NOMO-1 treated with dmso at 0.1 percent for 144 hours (cell line): ENCODE measurements around the gene NXT1.

Experiments used
- DNase-seq: peaks from one replicate; lab custom pipeline; 2025; ENCODE audit not compliant: unreplicated experiment; lab: John Stamatoyannopoulos, UW

Gene NXT1

DNA sequence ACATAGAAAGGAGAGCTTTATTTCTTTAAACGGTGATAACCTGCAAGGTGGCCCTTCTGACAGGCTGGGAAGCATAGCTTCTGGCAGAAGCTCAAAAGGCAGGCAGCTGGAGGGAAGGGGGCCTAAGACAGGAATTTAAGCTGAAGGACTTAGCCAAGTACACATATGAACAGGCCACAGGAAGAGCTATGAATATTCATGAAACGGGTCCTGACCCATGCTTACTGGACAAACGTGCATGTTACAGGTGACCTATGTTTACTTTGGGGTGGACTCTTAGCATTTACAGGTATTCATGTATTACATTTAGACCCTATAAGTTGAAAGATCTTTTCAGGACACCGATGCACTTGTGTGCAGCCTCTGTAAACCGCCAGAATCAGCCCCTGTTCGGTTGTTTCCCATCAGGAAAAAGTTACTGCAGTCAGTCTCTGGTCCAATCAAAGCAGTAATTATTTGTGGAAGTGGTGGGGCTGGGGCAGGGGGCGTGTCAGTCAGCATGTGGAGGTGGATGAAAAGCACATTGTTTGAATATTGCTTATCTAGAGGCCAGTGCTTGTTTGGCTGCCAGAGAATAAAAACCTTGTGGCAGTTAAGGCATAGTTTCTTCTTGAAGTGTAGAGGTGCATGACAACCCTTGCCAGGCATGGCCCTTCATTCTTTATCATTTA is 8.5 kb downstream of the NXT1 start:
- DNase-seq, result no peak

DNA sequence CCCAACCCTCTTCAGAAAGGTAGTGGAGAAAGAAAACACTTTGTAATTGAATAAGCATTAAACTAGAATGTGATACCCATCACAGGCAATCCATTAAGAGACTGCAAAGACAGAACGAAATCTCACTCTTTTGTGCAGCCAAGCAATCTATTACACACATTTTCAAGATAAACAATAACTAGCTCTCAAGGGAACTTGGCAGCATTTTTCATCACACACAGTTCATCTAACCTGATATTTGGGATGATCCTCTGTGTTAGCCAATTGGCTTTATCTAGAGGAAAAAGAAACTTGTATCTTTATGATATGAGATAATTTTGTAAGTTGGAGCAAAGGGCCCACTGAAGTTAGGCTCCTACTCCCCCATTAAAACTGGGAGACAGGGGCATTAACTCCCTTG is 9.9 kb downstream of the NXT1 start:
- DNase-seq, result no peak

- DNase-seq, result no peak
Observed at GRCh38 chr20:23361119-23361475, 10.5 kb downstream of the NXT1 start.

DNA sequence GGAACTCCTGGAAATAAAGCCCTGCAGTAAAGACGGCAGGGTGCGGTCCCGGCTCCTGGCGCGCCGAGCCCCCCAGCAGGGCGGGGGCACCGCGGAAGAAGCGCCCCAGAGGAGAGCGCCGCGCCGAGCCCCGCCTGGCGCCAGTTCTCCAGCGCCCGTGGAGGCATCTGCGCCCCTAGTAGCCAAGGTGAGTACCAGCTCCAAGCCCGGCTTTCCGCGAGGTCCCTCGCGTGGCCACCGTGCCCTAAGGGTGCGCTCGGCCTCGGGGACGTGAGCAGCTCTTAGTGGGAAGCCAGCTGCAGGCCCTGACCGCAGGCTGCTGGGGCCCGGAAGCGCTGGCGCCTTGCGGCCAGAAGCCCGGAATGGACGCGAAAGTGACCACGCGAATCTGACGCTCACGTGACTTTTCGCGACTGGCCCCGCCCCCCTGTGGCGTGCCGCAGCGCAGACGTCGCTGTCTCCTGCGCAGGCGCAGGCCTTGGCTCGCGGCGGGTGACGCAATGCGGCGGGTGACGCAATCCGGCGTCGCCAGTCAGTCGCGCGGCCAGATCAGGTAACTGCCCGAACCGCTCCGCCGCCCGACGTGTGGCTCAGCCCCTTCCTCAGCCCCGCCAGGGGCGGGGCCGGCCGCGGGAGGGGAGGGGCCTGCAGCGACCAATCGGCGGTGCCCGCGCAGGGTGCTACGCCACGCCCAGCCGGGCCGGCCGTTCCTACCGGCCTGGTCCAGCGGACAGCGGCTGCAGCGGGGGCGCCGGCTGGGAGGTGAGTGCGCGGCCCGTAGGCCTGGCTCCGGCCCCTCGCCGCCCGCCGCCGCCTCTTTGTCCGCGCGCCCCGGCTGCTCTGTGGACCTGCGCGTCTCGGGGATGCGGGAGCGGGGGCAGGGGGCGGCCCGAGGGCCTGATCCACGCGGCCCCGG is 11.1 kb downstream of the NXT1 start, which contains the start of gene GZF1:
TSS of gene GZF1 (plus strand) at position 707 of the 916 bp plus-strand sequence. CDS start 2,202 bp downstream, outside the sequence.
- DNase-seq, result peak; percentile 98

- peak; percentile 56 for DNase-seq
Observed at GRCh38 chr20:23362392-23363256, 12.0 kb downstream of the NXT1 start.

- no peak for DNase-seq
Observed at GRCh38 chr20:23363257-23363649, 12.7 kb downstream of the NXT1 start.

DNA sequence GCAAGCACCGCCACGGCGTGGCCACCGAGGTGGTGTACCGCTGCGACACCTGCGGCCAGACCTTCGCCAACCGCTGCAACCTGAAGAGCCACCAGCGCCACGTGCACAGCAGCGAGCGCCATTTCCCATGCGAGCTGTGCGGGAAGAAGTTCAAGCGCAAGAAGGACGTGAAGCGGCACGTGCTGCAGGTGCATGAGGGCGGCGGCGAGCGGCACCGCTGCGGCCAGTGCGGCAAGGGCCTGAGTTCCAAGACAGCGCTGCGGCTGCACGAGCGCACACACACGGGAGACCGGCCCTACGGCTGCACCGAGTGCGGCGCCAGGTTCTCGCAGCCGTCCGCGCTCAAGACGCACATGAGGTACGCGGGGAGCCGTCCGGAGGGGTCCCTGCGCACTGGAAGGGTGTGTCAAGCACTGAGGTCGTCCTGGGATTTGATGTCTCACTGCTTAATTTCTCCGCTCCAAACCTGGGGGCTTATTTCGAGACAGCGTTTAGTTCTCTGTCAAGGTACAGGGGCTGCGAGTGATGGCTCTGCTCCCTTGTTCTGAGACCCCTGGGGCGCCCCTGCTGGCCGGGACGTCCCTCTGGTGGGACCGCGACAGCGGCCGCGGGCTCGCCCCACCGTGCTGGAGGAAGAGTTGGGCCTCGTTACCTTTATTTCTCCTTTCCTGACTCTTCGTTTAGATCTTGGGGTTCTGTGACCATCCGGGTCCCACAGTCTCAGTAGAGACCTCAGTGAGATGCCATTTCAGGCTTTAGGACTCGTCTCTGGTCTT is 15.0 kb downstream of the NXT1 start:
- DNase-seq, result no peak

- no peak for DNase-seq
Observed at GRCh38 chr20:23366384-23366783, 15.8 kb downstream of the NXT1 start.

- no peak for DNase-seq
Observed at GRCh38 chr20:23367770-23368169, 17.2 kb downstream of the NXT1 start.

DNA sequence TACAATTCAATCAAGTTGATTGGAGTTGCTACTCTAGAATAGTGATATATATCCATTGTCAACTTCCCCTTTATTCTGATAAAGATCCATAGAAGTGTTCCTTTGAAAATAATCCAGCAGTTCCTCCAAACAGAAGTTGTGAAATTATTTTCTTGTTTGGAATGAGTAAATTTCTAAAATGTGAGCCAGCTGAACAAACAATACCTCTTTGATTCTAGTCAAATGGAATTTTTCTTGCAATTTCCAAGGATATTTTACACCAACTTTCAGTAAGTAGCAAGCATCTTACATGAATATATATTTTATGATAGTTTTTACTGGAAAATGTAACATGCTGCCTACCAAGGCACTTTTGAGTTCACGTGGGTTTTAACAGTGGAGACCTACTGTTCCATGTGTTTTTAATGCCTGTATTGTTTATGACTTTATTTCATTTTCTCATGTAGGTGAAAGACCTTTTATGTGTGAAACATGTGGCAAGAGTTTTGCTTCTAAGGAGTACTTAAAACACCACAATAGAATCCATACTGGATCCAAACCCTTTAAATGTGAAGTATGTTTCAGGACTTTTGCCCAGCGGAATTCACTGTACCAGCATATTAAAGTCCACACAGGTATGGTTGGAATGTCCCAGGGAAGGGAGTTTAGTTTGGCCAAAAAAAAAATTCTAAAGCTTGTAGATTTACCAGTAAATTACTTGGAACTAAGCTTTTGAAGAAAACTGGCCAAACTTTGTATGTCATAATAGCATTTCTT is 17.9 kb downstream of the NXT1 start:
- no peak for DNase-seq

GRCh38 chr20:23369072-23369823 is 18.7 kb downstream of the NXT1 start:
- DNase-seq, result no peak

DNA sequence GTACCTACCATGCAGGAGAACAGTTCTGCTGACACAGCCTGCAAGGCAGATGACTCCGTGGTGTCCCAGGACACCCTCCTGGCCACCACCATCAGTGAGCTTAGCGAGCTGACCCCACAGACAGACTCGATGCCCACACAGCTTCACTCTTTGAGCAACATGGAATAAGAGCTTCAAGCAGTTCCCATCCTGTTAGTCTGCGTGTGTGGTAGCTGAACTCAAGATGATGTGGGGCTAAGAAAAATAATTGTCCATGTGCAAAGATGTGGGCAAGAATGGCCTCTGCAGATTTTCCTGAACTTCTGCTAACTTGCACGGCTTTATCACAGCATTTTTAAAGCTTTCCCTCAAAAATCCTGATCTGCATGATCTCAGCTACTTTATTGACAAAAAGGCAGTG is 19.7 kb downstream of the NXT1 start:
- DNase-seq, result no peak

GRCh38 chr20:23370873-23371272 is 20.3 kb downstream of the NXT1 start:
- DNase-seq, result no peak

- no peak for DNase-seq
Observed at GRCh38 chr20:23371496-23371895, 20.9 kb downstream of the NXT1 start.

DNA sequence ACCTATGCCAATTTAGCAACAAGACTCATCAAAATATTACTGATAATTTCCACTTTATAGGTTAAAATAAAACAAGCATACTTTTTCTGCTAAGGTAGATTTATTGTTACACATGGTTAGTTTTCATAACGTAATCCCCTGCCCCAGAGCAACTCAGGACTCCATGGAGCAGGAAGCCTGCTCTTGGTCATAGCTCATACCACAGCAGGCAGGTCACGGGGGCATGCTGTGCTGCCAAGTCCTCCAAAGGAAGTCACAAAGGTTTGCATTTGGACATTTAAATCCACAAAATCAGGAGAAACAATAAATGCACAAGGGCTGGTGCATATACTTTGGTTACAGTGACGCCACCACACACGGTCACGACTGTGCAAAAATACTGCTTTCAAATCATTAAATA is 23.9 kb downstream of the NXT1 start:
- DNase-seq, result no peak

DNA sequence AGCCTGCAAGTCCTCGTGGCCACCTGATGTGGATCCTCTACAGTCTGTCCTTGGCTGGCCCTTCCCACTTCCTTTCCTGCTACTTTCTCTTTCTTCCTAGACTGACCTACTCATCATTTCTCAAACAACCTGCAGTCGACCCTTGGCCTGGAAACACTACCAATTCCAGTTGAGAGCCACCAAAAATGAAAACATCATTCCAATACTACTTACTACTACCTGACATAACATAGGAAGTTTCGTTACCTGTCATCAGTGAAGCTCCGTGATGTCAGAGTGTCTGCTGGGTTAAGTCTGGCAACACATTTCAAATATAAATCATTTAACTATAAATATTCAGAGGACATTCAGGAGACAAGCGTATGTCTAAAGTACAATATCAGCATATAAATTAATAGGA is 25.2 kb downstream of the NXT1 start:
- no peak for DNase-seq

- DNase-seq, result no peak
Observed at GRCh38 chr20:23379772-23380171, 29.2 kb downstream of the NXT1 start.

- no peak for DNase-seq
Observed at GRCh38 chr20:23381876-23382275, 31.3 kb downstream of the NXT1 start.
